Measurements from ENCODE around the gene MTR. TPM values are rescaled to one million over a fixed set of nuclear protein-coding genes. Genes with fewer than 3 reads are reported as not detected.

MTR gene
- total RNA-seq, 1 donor from 2014 or later: 35.7 TPM

DNA sequence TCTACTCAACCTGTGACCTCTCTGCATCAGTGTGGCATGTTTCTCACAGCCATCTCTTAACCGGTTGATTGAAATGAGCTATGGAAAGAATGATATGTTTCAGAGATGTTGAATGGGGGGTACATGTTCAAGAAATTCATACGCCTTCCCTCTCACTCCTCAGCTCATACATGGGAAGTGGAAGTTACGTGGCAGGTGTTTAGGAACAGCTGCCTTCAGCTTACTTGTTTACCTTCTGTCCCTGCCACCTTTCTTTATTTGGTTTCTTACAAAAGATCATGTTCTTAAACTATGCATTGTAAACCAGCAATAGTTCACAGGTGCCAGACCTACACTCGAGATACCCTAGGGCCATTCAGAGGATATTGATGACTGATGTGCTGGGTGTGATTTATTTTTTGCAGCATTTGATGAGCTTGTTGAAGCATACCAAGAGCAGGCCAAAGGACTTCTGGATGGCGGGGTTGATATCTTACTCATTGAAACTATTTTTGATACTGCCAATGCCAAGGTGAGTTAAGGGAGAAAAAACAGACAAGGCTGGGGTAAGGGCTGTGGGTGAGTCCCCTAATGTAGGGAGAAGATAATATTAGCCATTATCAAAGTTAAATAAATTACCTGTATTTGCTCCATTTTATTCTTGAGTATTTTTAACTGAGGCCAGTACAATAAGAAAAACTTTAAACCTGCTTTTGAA is 17.4 kb downstream of the MTR start:
- Histone ChIP-seq H3K4me3 (no peak overlapping the region), H3K27ac (no peak overlapping the region), H3K9me3 (no peaks in the 10 kb centered on the region), H3K27me3 (ENCODE audit: low read depth) (no peaks in the 10 kb centered on the region), H3K36me3 (peaks cover 100% of the 10 kb centered on the region), H3K4me1 (peaks cover 17% of the 10 kb centered on the region)
- TF ChIP-seq, protein P1, sequence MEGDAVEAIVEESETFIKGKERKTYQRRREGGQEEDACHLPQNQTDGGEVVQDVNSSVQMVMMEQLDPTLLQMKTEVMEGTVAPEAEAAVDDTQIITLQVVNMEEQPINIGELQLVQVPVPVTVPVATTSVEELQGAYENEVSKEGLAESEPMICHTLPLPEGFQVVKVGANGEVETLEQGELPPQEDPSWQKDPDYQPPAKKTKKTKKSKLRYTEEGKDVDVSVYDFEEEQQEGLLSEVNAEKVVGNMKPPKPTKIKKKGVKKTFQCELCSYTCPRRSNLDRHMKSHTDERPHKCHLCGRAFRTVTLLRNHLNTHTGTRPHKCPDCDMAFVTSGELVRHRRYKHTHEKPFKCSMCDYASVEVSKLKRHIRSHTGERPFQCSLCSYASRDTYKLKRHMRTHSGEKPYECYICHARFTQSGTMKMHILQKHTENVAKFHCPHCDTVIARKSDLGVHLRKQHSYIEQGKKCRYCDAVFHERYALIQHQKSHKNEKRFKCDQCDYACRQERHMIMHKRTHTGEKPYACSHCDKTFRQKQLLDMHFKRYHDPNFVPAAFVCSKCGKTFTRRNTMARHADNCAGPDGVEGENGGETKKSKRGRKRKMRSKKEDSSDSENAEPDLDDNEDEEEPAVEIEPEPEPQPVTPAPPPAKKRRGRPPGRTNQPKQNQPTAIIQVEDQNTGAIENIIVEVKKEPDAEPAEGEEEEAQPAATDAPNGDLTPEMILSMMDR (IDR thresholded peaks at IDR 0.05): no peak
- ATAC-seq: no peak
- DNase-seq: no peak
- intact Hi-C loops (cut with DNase I): no loop called here

DNA sequence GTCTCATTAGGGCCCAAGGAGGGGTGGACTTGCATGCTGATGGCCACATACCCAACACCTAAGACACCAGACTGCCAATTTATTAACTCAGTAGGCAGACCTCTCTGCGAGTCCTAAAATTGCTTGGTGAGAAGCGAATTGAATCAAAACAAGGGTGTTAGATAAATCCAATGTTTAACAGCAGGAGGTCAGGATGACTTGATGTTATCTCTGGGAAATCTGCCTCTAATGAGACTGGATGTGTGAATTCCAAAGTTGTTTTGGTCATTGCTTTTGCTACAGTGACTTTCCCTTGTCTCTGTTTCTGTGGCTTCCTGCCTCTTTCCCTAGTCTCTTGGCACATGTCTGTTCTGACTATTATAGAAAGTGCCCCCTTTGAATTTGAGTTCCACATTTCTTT is 20.8 kb downstream of the MTR start:
- no peak overlapping the region for H3K27ac ChIP-seq
- no peak for DNase-seq
- H3K4me1 ChIP-seq: no peaks in the 10 kb centered on the region
- no peak for ATAC-seq
- TF ChIP-seq, protein P1 (IDR thresholded peaks at IDR 0.05): no peak
- no peaks in the 10 kb centered on the region for H3K27me3 ChIP-seq (ENCODE audit: low read depth)
- intact Hi-C loops (cut with DNase I): no loop called here
- H3K4me3 ChIP-seq: no peak overlapping the region
- no peaks in the 10 kb centered on the region for H3K9me3 ChIP-seq
- peaks cover 99% of the 10 kb centered on the region for H3K36me3 ChIP-seq

DNA sequence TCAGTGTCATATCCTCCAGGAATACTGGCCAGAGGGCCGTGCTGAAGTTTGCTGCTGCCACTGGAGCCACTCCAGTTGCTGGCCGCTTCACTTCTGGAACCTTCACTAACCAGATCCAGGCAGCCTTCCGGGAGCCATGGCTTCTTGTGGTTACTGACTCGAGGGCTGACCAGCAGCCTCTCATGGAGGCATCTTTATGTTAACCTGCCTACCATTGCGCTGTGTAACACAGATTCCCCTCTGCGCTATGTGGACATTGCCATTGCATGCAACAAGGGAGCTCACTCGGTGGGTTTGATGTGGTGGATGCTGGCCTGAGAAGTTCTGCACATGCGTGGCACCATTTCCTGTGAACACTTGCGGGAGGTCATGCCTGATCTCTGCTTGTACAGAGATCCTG is 24.8 kb downstream of the MTR start:
- TF ChIP-seq, protein P1 (IDR thresholded peaks at IDR 0.05): no peak
- Histone ChIP-seq H3K36me3 (peaks cover 79% of the 10 kb centered on the region), H3K27ac (no peak overlapping the region), H3K4me3 (no peak overlapping the region), H3K9me3 (no peaks in the 10 kb centered on the region), H3K27me3 (ENCODE audit: low read depth) (no peaks in the 10 kb centered on the region), H3K4me1 (no peaks in the 10 kb centered on the region)
- intact Hi-C loops (cut with DNase I): no loop called here
- ATAC-seq (no peak), DNase-seq (no peak)

DNA sequence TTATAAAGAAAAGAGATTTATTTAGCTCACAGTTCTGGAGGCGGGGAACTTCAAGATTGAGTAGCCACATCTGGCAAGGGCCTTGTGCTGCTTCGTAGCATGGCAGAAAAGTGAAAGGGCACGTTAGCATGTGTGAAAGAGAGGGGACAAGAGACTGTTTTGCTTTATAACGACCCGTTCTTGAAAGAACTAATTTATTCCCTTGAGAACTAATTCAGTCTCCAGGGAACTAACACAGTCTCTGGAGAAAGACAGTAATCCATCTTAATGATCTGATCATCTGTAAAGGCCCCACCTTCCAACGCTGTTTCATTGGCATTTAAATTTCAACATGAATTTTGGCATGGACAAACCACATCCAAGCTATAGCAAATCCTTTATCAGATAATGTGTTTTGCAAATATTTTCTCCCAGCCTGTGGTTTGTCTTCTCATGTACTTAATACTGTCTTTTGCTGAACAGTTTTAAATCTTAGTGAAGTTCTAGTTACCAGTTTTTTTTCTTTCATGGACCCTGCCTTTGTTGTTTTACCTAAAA is 26.1 kb downstream of the MTR start:
- intact Hi-C loops (cut with DNase I): no loop called here

DNA sequence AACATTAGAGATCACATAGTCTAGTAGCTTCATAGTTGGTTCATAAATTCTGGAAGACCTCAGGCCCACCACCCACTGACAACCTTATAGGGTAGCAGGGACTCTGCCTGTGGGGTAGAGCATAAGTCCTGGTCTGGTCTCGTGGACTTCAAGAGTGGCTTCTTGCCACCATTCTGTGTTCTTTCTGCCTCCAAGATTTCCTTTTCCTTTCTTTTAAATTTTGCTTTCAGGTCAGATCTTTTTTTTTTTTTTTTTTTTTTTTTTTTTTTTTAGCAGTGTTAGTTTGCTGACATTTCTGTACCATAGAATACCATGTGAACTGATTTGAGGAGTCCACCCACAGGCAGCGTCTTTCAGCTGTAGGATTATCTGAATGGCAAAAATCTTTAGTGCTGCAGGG is 28.5 kb downstream of the MTR start:
- DNase-seq (no peak), ATAC-seq (no peak)
- no peaks in the 10 kb centered on the region for H3K9me3 ChIP-seq
- H3K4me1 ChIP-seq: no peaks in the 10 kb centered on the region
- H3K27me3 ChIP-seq (ENCODE audit: low read depth): no peaks in the 10 kb centered on the region
- intact Hi-C loops (cut with DNase I): no loop called here
- H3K36me3 ChIP-seq: peaks cover 78% of the 10 kb centered on the region
- no peak overlapping the region for H3K27ac ChIP-seq
- H3K4me3 ChIP-seq: no peak overlapping the region
- TF ChIP-seq, protein P1 (IDR thresholded peaks at IDR 0.05): no peak

More for the DNA sequence above, 26.1 kb downstream of the MTR start:
- DNase-seq (no peak), ATAC-seq (no peak)
- Histone ChIP-seq H3K4me3 (no peak overlapping the region), H3K27me3 (ENCODE audit: low read depth) (no peaks in the 10 kb centered on the region), H3K9me3 (no peaks in the 10 kb centered on the region), H3K4me1 (no peaks in the 10 kb centered on the region), H3K36me3 (peaks cover 78% of the 10 kb centered on the region), H3K27ac (no peak overlapping the region)
- TF ChIP-seq, protein P1 (IDR thresholded peaks at IDR 0.05): no peak
